CD4-positive, alpha-beta T cell treated with Interferon gamma for 1 hour (primary cell): ENCODE results near the gene AFAP1L2.

Source experiments
- DNase-seq: peaks from one replicate; pipeline ENCODE4 v3.0.0-alpha.2; 2020

AFAP1L2 gene

DNA sequence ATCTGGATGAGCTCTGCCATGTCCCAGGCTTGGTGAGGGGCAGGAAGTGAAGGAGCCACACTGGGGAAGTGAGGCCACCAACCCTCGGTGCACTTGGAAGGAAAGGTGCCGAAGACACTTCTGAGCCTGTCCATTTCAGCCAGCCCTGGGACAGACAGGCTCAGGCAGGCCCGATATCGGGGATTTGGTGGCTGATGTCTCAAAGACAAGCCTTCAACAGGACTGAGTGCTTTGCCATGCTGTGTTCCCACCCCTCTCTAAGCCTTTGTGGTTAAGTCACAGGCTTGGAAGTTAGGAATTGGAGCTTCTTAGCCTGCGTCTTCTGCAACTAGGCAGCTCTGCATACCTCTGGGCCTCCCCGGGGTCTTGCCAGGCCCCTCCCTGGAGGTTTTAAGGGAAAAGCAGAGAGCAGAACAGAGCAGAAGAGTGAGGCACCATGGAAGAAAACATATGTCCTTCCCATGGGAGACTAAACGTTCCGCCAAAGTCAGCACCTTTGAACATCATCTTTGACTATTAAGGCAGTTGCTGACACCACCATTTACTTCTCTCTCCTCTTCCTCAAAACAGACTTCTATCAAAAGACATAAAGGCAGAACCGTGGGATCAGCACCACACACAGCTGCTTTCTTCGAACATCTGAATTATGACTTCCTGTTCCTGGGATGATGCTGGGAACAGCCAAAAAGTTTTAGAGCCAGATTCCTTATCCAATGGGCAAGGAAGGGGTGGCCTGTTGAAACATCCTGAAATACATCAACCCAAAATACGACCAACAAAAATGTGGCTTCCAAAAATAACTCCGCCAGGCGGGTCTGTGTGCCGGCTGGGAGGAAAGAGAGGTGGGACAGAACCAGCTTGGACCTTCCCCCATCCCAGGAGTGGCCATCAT lies 71.8 kb downstream of the AFAP1L2 start:
- DNase-seq = no peak

DNA sequence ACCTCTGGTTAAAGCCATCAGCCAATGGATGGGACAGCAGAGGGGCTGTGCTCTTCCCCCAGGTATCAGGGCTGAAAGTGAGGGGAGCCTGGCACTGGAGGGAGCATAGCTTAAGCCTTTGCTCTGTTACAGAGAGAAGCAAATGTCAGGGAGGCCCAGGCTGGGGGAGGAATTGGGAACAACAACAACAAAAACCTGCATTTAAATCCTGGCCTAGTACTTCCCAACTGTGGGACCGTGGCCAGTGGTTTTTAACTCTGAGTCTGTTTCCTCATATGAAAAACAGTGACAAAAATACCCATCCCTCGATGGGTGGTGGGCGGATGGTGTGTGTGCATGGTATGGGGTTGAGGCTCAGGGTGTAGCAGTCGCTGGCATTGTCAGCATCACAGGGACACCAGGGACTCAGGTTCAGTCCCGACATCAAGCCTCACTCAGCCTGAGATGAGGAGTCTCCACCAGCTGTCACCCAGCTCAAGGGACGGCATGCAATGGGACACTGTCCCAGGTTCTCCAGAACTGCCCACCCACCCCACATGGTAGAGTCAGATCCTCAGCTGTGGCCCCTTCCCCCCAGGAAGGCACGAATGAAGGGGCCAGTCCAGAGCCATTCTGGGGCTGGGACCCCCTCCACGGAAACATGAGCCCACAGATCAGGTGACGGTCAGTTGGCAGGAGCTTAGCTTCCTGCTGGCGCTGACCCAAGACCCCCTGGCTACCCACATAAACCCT lies 74.5 kb downstream of the AFAP1L2 start:
- no peak for DNase-seq

DNA sequence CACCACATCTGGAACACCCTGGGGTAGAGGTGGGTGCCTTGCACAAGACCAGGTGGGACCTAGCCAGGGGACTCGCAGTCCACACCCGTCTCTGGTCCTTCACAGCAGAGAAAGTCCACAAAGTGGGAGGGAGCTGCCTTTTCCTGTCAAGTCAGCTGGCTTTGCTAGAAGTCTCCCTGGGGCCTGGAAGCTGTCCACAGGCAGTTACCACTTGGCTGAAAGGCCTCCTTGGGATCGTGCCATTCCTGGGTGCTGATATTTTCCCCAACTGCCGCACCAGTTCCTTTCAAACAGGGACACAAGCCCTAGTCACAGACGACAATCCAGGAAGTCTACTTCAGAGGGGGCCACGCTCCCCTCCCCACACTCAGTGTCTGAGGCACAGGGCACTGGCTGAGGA lies 75.4 kb downstream of the AFAP1L2 start:
- no peak for DNase-seq

DNA sequence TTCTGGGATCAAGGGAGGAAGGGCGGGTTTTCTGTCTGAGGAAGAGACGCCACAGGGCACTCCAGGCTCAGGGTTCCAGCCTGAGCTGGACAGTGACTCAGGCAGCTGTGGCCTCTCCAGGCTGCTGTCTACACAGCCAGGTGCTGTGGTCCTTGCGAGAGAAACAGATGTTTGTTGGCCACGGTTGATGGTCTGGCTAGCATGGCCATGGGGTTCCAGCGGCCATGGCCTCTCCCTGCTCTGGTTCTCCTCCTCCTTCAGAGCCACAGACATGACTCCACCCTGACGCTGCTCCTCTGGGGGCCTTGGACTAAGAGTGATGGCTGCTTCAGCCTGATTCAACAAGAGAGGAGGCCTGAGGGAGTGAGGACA lies 75.9 kb downstream of the AFAP1L2 start:
- DNase-seq = no peak

DNA sequence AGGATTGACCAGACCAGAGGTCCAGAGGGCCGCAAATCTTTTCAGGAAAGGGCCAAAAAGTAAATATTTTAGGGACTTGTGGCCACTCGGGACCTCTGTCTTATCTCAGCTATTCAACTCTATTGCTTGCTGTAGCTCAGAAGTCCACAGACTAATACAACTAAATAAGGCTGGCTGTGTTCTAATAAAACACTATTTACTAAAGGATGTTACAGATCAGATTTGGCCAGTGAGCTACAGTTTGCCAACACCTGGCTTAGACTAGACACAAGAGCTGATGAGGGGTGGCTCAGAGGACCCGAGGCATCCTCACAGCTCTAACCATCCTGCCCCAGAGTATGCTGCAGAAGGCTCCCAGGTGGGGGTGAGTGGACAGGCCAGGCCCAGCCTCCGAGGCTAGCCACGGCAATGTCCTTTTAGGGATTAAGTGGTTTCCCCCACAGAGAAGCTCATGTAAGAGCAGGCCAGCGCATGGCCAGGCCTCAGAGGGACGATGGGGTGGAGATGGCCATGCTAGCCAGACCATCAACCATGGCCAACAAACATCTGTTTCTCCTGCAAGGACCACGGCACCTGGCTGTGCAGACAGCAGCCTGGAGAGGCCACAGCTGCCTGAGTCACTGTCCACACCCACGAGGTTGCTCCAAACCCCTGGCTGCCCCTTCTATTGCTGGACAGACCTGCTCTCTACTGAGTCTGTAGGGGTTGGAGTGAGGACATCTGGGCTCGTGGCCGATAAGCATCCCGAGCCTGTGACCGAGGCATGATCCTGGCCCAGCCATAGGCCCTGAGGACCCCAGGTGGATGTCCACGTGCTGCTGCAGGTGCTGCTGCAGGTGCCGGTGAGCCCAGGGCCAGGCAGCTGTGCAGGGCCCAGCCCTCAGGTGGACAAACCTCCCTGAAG lies 76.5 kb downstream of the AFAP1L2 start:
- DNase-seq = no peak

- no peak for DNase-seq
Measured at GRCh38 chr10:114326795-114327194, 77.5 kb downstream of the AFAP1L2 start.

- DNase-seq = no peak
Measured at GRCh38 chr10:114323023-114323422, 81.3 kb downstream of the AFAP1L2 start.

DNA sequence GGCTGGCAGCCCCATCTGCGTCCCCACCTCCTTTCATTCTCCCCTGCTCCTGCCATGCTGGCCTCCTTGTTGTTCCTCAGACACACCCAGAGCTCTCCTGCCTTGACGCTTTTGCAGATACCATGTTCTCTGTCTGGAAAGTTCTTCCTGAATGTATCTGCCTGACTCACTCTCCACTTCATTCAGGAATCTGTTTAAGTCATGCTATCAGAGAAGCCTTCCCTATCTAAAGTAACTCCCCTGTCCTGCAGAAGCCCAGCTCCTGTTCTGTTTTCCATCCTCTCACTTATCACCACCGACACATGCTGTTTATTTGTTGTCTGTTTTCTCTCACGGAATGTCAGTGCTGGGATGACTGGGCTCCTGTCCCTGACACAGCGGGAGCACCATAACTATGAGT lies 82.0 kb downstream of the AFAP1L2 start:
- DNase-seq = no peak

DNA sequence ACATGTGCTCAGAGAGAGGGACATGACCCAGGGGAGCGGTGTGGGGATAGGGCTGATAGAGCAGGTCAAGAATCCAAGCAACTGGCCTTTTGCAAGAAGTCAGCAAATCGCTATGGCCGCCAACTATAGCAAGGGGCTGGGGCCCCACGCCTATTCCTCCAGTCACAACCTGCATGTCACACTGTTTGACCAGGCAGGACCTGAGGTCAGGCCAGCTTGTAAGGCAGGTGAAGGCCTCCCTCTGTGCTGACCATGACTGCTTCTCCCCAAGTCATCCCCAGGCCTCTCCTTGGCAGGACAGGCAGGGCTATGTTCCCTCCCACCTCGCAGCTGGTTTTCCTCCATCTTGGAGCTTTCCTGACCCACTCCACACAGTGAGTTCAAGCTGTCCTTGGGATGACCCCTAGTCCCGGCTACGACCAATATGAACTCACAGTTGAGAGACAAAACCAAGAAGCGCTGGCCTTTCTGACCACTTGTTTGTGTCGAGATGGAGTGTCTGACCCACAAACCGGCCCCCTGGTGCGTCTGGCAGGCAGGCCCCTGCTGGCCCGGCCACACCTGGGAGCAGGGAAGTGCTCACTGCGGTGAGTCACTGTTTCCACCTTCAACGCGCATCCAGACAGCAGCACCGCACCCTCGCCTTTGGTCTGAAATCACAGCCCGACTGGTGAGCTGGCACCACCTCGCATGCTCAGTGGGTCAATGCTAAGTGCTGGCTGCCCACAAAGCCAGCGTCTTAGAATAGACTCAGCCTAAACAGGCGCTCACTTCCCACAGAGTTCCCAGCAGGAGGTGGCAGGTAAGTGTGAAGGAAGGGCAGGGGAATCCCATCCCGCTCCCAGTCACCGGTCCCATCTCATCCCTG lies 83.8 kb downstream of the AFAP1L2 start:
- DNase-seq = no peak

DNA sequence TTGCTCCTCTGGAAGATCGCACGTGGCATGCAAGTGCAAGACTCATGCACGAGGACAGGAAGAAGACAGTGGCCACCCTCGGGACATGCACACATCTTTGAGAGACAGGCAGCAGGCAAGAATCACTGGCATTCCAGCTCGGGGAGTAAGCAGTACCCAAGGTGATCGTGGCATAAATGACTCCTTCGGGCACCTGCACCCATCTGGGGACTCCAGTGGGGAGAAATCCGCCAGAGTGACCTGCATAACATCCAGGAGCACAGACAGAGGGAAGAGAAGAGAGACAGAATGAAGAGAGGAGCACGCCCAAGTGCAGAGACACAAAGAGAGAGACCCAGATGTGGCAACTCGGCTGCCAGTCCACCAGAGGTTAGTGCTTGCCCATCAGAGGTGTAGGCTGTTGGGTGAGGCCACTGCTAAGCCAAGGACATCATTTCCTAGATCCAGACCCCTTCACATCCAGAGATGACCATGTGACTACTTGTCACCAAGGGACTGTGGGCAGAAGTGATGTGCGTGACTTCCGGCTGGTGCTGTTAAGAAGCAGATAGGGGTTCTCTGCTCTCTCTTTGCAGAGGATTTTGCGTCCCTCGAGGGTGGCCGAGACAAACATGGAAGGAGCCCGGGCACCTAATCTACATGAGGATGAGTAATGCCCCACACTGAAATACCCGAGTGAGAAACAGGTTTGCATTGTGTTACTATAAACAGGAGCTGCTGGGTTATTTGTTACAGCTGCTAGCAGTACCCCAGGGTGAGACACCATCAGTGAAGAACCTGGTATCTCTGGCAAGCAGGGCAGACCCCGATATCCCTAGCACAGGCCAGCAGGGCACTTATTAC lies 84.7 kb downstream of the AFAP1L2 start:
- no peak for DNase-seq

DNA sequence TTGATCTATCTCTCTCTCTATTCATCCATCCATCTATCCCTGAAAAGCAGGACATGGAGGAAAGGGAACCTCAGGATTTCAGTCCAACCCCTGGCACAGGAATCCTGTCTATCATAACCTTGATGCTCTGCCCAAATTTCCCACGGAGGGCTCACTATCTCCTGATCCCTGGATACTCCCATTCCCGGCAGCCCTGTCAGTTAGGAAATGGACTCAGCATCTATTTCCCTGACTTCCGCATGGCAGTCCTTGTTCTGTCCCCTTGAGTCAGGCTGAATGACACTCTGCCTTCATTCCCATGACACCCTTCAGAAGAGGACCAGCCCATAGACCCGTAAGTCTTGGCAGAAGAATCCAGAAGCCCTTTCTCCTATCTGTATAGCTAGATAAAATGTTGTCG lies 87.6 kb downstream of the AFAP1L2 start:
- DNase-seq = no peak

DNA sequence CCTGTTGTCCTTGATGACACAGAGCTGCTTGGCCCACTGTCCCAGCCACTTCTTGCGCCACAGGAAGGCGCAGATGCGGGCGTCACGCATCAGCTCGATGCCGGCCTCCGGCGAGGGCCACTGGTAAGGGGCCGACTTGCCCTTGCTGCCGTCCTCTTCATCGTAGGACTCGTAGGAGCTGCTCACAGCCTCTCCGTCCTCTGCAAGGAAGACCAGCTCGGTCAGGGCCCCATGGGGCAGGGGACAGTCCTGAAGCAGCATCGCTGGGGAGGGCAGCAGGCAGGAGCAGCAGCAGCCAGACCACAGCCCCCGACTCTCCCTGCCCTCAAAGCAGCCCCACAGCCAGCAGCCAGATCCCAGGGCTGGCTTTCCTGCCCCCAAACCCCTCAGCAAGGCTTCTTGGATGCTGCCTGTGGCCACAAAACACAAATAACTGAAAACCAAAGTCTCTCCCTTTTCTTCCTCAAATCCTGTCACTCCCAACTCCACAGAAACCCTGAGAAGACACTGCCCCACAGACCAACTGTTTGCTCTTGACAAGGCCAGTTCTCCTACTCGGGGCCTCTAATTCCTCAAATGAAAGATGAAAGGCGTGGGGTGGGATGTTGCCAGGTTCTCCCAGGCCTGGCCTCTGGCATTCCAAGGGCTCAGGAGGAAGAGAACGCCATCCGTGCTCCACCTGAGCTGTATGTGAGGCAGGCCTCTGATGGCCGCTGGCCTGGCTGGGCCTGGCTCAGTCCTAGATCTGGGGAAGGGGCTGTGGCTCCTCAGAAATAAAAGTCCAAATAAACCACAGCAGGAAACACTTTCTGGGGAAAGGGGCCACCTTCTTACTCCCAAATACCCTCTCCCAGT lies 88.5 kb downstream of the AFAP1L2 start:
- no peak for DNase-seq

- DNase-seq = no peak
Measured at GRCh38 chr10:114313866-114314265, 90.4 kb downstream of the AFAP1L2 start.

GRCh38 chr10:114313139-114313538 lies 91.2 kb downstream of the AFAP1L2 start:
- no peak for DNase-seq

- no peak for DNase-seq
Measured at GRCh38 chr10:114311496-114312209, 92.6 kb downstream of the AFAP1L2 start.

GRCh38 chr10:114311023-114311422 lies 93.3 kb downstream of the AFAP1L2 start:
- DNase-seq = no peak

- DNase-seq = no peak
Measured at GRCh38 chr10:114310346-114310745, 94.0 kb downstream of the AFAP1L2 start.

DNA sequence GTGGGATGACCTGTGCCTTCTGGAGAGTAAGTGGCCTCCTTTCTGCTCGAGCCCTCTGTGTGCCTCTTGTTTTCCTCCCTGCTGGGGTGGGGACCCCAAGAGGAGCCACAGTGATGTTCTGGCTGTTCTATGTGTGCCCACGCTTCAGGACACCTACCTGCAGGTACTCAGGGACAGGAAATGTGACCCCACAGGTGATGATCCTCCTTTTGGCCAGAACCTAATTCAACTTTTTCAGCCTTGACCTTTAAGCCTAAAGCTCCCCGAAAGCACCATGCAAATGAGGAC lies 95.0 kb downstream of the AFAP1L2 start:
- DNase-seq = no peak

DNA sequence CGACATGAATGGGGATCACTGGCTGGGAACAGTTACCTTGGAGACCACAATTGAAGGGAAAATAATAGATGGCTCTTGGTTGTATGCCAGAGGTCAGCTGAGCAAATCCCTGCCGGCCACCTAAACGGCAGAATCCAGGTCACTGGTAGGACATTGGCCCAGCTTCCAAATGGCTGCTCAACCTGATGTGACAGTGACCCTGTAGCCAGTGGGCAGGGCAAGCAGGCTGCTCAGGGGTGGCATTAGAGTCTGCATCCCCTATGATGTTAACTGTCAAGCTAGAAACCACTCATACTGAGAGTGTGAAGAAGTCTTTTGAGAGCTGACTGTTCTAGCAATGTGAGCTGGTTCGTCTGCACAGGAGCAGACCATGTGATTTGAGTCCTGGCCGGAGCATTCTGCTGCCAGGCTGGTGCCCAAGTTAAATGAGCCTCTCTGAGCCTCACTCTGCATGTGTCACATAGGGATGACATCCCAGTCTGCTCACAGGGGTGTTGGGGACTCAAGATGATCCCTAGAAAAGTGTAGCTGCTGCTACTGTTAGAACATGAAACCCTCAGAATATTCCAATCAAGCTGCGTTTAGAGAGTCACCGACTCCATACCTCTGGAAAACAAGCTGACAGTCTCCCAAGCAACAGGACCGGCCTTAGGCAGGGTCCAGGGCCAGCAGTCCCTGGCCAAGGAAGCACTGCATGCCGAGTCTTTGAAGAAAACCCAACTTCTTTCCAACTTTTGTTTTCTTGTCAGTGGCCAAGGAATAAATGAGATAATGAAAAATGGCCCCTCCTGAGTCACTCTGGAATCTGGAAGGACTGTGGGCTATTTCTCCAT lies 95.6 kb downstream of the AFAP1L2 start:
- DNase-seq = no peak
